HG03558 (cell line): ENCODE results near the gene GJA5.
"Not testable (repeated sequence)": the region's sequence is repeated elsewhere in the genome, so short reads cannot be mapped to it uniquely, and the experiment has no call there.

Experiments used
- ATAC-seq: cut with Tn5 transposase; IDR thresholded peaks from one replicate; pipeline ENCODE4 v1.9.1; 2021; ENCODE audit warnings: moderate number of reproducible peaks; ENCODE audit not compliant: unreplicated experiment; ENCODE audit errors: extremely low read depth

GJA5 gene

GRCh38 chr1:147735423-147735822 lies 25.0 kb downstream of the GJA5 start:
- ATAC-seq: no peak

- ATAC-seq: not testable (repeated sequence)
These were observed 26.0 kb downstream of the GJA5 start for GRCh38 chr1:147734291-147734841.

- ATAC-seq: no peak
These were observed 31.1 kb downstream of the GJA5 start for GRCh38 chr1:147729315-147729714.

GRCh38 chr1:147726168-147726567 lies 34.2 kb downstream of the GJA5 start:
- ATAC-seq: no peak

GRCh38 chr1:147725685-147726084 lies 34.7 kb downstream of the GJA5 start:
- ATAC-seq: no peak

- ATAC-seq: no peak
These were observed 36.6 kb downstream of the GJA5 start for GRCh38 chr1:147723691-147724323.

GRCh38 chr1:147722124-147722523 lies 38.3 kb downstream of the GJA5 start:
- no peak for ATAC-seq

GRCh38 chr1:147721716-147722115 lies 38.7 kb downstream of the GJA5 start:
- ATAC-seq: no peak

GRCh38 chr1:147720557-147720956 lies 39.8 kb downstream of the GJA5 start:
- no peak for ATAC-seq

- ATAC-seq: no peak
These were observed 40.6 kb downstream of the GJA5 start for GRCh38 chr1:147719711-147720225.

GRCh38 chr1:147719029-147719698 lies 41.2 kb downstream of the GJA5 start:
- no peak for ATAC-seq

- no peak for ATAC-seq
These were observed 42.7 kb downstream of the GJA5 start for GRCh38 chr1:147717706-147718097.

GRCh38 chr1:147717051-147717705 lies 43.2 kb downstream of the GJA5 start:
- ATAC-seq: no peak

- ATAC-seq: no peak
These were observed 47.8 kb downstream of the GJA5 start for GRCh38 chr1:147712605-147713004.
